Smooth muscle cell (in vitro differentiated cells): ENCODE results near the gene PWWP2B. TPM values are rescaled to one million over a fixed set of nuclear protein-coding genes. Genes with fewer than 3 reads are reported as not detected.

Experiments used
- DNase-seq: peaks from one replicate; lab custom pipeline; 2025; ENCODE audit not compliant: unreplicated experiment; lab: John Stamatoyannopoulos, UW
- H2AFZ ChIP-seq: fragments of 200-600 bp; sonication (generic); 2 replicates; pipeline ENCODE4 v1.6.0; 2016; ENCODE audit warnings: antibody characterized with exemption, low read depth, mild to moderate bottlenecking
- H3F3A ChIP-seq: fragments of 200-600 bp; sonication (generic); 2 replicates; pipeline ENCODE4 v1.6.0; 2017; ENCODE audit warnings: antibody characterized with exemption, low read depth
- H3K27ac ChIP-seq: fragments of 200-600 bp; sonication (generic); 2 replicates; pipeline ENCODE4 v1.5.1; 2016; ENCODE audit warnings: low read depth, mild to moderate bottlenecking
- H3K27me3 ChIP-seq: fragments of 200-600 bp; sonication (generic); 2 replicates; pipeline ENCODE4 v1.6.1; 2016; ENCODE audit warnings: low read depth, mild to moderate bottlenecking
- H3K36me3 ChIP-seq: fragments of 200-600 bp; sonication (generic); 2 replicates; pipeline ENCODE4 v1.5.1; 2016; ENCODE audit warnings: low read depth
- H3K4me1 ChIP-seq: fragments of 200-600 bp; sonication (generic); 2 replicates; pipeline ENCODE4 v1.5.1; 2016; ENCODE audit warnings: low read depth
- H3K4me2 ChIP-seq: fragments of 200-600 bp; sonication (generic); 2 replicates; pipeline ENCODE4 v1.6.0; 2016; ENCODE audit warnings: mild to moderate bottlenecking
- H3K4me3 ChIP-seq: fragments of 200-600 bp; sonication (generic); 2 replicates; pipeline ENCODE4 v1.5.1; 2016; ENCODE audit warnings: mild to moderate bottlenecking
- H3K79me2 ChIP-seq: fragments of 200-600 bp; sonication (generic); 2 replicates; pipeline ENCODE4 v1.6.0; 2016; ENCODE audit warnings: low read depth, mild to moderate bottlenecking
- H3K9ac ChIP-seq: fragments of 200-600 bp; sonication (generic); 2 replicates; pipeline ENCODE4 v1.6.0; 2016; ENCODE audit warnings: low read depth
- H3K9me3 ChIP-seq: fragments of 200-600 bp; sonication (generic); replicated peaks from 2 replicates; pipeline ENCODE4 v1.5.1; 2016; ENCODE audit warnings: low read depth
- H4K20me1 ChIP-seq: fragments of 200-600 bp; sonication (generic); 2 replicates; pipeline ENCODE4 v1.6.0; 2016; ENCODE audit warnings: low read depth
- CTCF ChIP-seq: fragments of 200-600 bp; sonication (generic); IDR thresholded peaks from 2 replicates; pipeline ENCODE4 v1.5.1; 2017; ENCODE audit warnings: borderline replicate concordance, mild to moderate bottlenecking, antibody characterized with exemption; ENCODE audit not compliant: insufficient read depth, poor library complexity, severe bottlenecking
- WGBS: methylation state at CpG from one replicate; pipeline ENCODE4 v1.1.7; 2016; ENCODE audit warnings: low lambda C conversion rate; 5-methylcytosine and 5-hydroxymethylcytosine counted together
- polyA plus RNA-seq: library from polyadenylated mRNA; unstranded; fragments of >200 nt; fragmentation: Nextera tagmentation; extraction: Ambion mirVana; gene quantifications from 2 replicates; pipeline ENCODE4 v1.2.1, GENCODE V29; 2016
- total RNA-seq: library from RNA; depleted of rRNA; stranded (reverse); fragments of >200 nt; gene quantifications from 2 replicates; pipeline ENCODE4 v1.2.3, GENCODE V29; 2014

PWWP2B gene
- total and polyA plus RNA-seq, 2 experiments from 2014 or later, result 8.3 to 13.2 TPM

GRCh38 chr10:132365102-132365501 is 31.9 kb upstream of the PWWP2B start:
- Histone ChIP-seq H4K20me1 (no peaks in the 10 kb centered on the region), H3K27ac (no peak overlapping the region), H3K36me3 (no peaks in the 10 kb centered on the region), H3K4me3 (no peak overlapping the region), H3K4me2 (no peak overlapping the region), H3K27me3 (no peaks in the 10 kb centered on the region), H3K4me1 (no peaks in the 10 kb centered on the region), H3F3A (peaks cover 4% of the 10 kb centered on the region), H3K9me3 (no peaks in the 10 kb centered on the region), H3K9ac (no peak overlapping the region), H2AFZ (no peak overlapping the region), H3K79me2 (no peaks in the 10 kb centered on the region)
- no peak for DNase-seq
- TF ChIP-seq CTCF, result no peak
- 96% methylated on average over 9 of the region's 9 CpGs for WGBS

DNA sequence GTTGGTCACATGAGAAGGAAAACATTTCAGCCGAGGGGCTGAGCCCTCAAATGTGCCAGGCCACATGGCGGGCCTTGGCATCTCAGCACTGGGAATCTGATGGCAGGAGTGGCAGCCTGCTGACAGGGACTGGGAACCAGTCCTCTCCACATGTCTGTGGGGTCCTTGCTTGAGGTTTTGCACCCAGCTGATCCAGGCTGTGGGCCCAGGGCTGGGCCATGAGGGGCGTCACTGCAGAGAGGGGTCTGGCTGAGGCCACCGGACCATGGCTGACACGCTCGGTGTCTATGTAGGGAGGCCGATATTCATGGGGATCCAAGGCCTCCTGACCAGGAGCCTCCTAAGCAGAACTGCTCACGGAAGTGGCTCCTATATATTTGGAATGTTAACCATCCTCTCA is 31.0 kb upstream of the PWWP2B start:
- Histone ChIP-seq H3K27me3 (no peaks in the 10 kb centered on the region), H3K4me1 (no peaks in the 10 kb centered on the region), H2AFZ (no peak overlapping the region), H3K4me3 (no peak overlapping the region), H3K9ac (no peak overlapping the region), H3K36me3 (no peaks in the 10 kb centered on the region), H3K79me2 (no peaks in the 10 kb centered on the region), H4K20me1 (no peaks in the 10 kb centered on the region), H3K27ac (no peak overlapping the region), H3K9me3 (no peaks in the 10 kb centered on the region), H3F3A (peaks cover 4% of the 10 kb centered on the region), H3K4me2 (no peak overlapping the region)
- WGBS, result 96% methylated on average over 8 of the region's 8 CpGs
- no peak for TF ChIP-seq CTCF
- DNase-seq, result no peak

DNA sequence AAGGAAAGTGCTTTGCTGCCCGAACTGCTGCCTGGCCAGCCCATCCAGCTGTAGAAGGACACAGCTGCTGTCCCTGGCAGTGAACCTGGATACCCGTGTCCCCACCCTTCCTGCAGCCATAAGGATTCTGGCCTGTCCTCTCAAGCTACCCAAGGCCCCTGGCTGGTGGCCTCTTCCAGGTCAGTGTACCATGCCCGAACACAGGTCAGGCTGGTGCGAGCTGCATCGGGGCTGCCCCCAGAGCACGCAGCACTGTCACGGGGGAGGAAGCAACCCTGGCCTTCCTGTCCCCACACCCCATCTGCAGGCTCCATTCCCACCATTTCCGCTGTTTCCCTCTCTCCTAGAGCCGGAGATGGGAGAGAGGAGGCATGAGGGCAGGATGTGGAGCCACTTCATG is 30.5 kb upstream of the PWWP2B start:
- no peaks in the 10 kb centered on the region for H3K9me3 ChIP-seq
- no peak for TF ChIP-seq CTCF
- H3K79me2 ChIP-seq, result no peaks in the 10 kb centered on the region
- DNase-seq, result no peak
- H3K27me3 ChIP-seq, result no peaks in the 10 kb centered on the region
- H3K4me3 ChIP-seq, result no peak overlapping the region
- no peak overlapping the region for H3K27ac ChIP-seq
- H3K36me3 ChIP-seq, result no peaks in the 10 kb centered on the region
- no peaks in the 10 kb centered on the region for H4K20me1 ChIP-seq
- no peak overlapping the region for H2AFZ ChIP-seq
- peaks cover 4% of the 10 kb centered on the region for H3F3A ChIP-seq
- H3K4me1 ChIP-seq, result no peaks in the 10 kb centered on the region
- WGBS, result 92% methylated on average over 9 of the region's 9 CpGs
- no peak overlapping the region for H3K9ac ChIP-seq
- H3K4me2 ChIP-seq, result no peak overlapping the region

DNA sequence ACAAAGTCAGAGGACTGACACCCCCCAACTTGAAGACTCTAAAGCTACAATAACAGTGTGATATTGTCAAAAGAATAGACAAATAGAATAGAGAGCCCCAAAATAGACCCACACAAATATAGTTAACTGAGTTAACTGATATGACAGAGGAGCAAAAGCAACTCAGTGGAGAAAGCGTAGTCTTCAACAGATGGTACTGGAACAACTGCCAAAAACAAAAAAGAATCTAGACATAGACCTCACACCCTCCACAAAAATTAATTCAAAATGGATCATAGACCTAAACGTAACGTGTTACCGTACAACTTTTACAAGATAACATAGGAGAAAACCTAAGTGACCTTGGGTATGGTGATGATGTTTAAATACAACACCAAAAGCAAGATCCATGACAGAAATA is 28.6 kb upstream of the PWWP2B start:
- no peak for TF ChIP-seq CTCF
- Histone ChIP-seq H2AFZ (no peak overlapping the region), H3K27ac (no peak overlapping the region), H3K9ac (no peak overlapping the region), H3K9me3 (no peaks in the 10 kb centered on the region), H3K79me2 (no peaks in the 10 kb centered on the region), H4K20me1 (no peaks in the 10 kb centered on the region), H3K4me3 (no peak overlapping the region), H3F3A (peaks cover 4% of the 10 kb centered on the region), H3K4me1 (no peaks in the 10 kb centered on the region), H3K27me3 (no peaks in the 10 kb centered on the region), H3K4me2 (no peak overlapping the region), H3K36me3 (no peaks in the 10 kb centered on the region)
- DNase-seq, result no peak
- WGBS, result 84% methylated on average over 4 of the region's 4 CpGs
